Measurements from ENCODE around the gene EPB41L5. TPM values are rescaled to one million over a fixed set of nuclear protein-coding genes. Genes with fewer than 3 reads are reported as not detected.

Gene EPB41L5
- total RNA-seq, 6 donors from 2014 or later: 53.0 to 182 (median 92.3) TPM

- Histone ChIP-seq H3K27me3 (no peaks in the 10 kb centered on the region), H3K27ac (no peak overlapping the region), H3K4me1 (no peaks in the 10 kb centered on the region), H3K4me3 (no peak overlapping the region), H3K9me3 (no peaks in the 10 kb centered on the region), H3K36me3 (peaks cover 0 to 21% (median 2%) of the 10 kb centered on the region in 4 donors)
- ATAC-seq (ENCODE audit: low FRiP score in 2 of 2): no peak
- DNase-seq: no peak
- WGBS, 2 donors: 98 to 100% methylated on average over 2 of the region's 2 CpGs
- TF ChIP-seq EP300 (IDR thresholded peaks at IDR 0.05) (no peak), POLR2AphosphoS5 (IDR thresholded peaks at IDR 0.05) (no peak), CTCF (IDR thresholded peaks at IDR 0.05) (no peak), POLR2A (IDR thresholded peaks at IDR 0.05) (no peak)
These were observed 154.4 kb downstream of the EPB41L5 start for GRCh38 chr2:120167272-120167671.

GRCh38 chr2:120169020-120169419 lies 156.1 kb downstream of the EPB41L5 start:
- DNase-seq (no peak), ATAC-seq (ENCODE audit: low FRiP score in 2 of 2) (no peak)
- Histone ChIP-seq H3K27ac (no peak overlapping the region), H3K27me3 (no peaks in the 10 kb centered on the region), H3K4me1 (no peaks in the 10 kb centered on the region), H3K9me3 (no peaks in the 10 kb centered on the region), H3K36me3 (peaks cover 0 to 21% (median 2%) of the 10 kb centered on the region in 4 donors), H3K4me3 (no peak overlapping the region)
- TF ChIP-seq EP300 (IDR thresholded peaks at IDR 0.05) (no peak), CTCF (IDR thresholded peaks at IDR 0.05) (no peak), POLR2AphosphoS5 (IDR thresholded peaks at IDR 0.05) (no peak), POLR2A (IDR thresholded peaks at IDR 0.05) (no peak)

- Histone ChIP-seq H3K27ac (no peak overlapping the region), H3K36me3 (peaks cover 0 to 15% (median 0%) of the 10 kb centered on the region in 4 donors), H3K4me3 (no peak overlapping the region), H3K9me3 (no peaks in the 10 kb centered on the region), H3K4me1 (peaks cover 5 to 15% (median 7%) of the 10 kb centered on the region in 4 donors), H3K27me3 (no peaks in the 10 kb centered on the region)
- TF ChIP-seq CTCF (IDR thresholded peaks at IDR 0.05) (peak; percentile 52 to 76 (median 69)), POLR2AphosphoS5 (IDR thresholded peaks at IDR 0.05) (no peak)
- WGBS, 2 donors: 24 to 26% methylated on average over 6 of the region's 6 CpGs
- ATAC-seq (ENCODE audit: low FRiP score in 2 of 2): peak in 1 of 2 donors; percentile 77
- DNase-seq: no peak
These were observed 162.2 kb downstream of the EPB41L5 start for GRCh38 chr2:120174963-120175581.

- Histone ChIP-seq H3K36me3 (peaks cover 0 to 15% (median 0%) of the 10 kb centered on the region in 4 donors), H3K27ac (peak overlapping the region; percentile 2 to 81 (median 66)), H3K9me3 (no peaks in the 10 kb centered on the region), H3K27me3 (no peaks in the 10 kb centered on the region), H3K4me1 (peaks cover 5 to 15% (median 7%) of the 10 kb centered on the region in 4 donors), H3K4me3 (peak overlapping the region in 2 of 4 donors; percentile 42 to 44)
- DNase-seq (no peak), ATAC-seq (ENCODE audit: low FRiP score in 2 of 2) (no peak)
- WGBS, 2 donors: 73% methylated on average over 3 of the region's 3 CpGs
- TF ChIP-seq POLR2AphosphoS5 (IDR thresholded peaks at IDR 0.05): no peak
- no peak for TF ChIP-seq CTCF (IDR thresholded peaks at IDR 0.05)
- TF ChIP-seq EP300 (IDR thresholded peaks at IDR 0.05): no peak
- TF ChIP-seq POLR2A (IDR thresholded peaks at IDR 0.05): no peak
These were observed 163.6 kb downstream of the EPB41L5 start for GRCh38 chr2:120176526-120176925.

All from upper lobe of left lung (tissue), 6 donors.